ENCODE measurements around the gene WDTC1.

DNA sequence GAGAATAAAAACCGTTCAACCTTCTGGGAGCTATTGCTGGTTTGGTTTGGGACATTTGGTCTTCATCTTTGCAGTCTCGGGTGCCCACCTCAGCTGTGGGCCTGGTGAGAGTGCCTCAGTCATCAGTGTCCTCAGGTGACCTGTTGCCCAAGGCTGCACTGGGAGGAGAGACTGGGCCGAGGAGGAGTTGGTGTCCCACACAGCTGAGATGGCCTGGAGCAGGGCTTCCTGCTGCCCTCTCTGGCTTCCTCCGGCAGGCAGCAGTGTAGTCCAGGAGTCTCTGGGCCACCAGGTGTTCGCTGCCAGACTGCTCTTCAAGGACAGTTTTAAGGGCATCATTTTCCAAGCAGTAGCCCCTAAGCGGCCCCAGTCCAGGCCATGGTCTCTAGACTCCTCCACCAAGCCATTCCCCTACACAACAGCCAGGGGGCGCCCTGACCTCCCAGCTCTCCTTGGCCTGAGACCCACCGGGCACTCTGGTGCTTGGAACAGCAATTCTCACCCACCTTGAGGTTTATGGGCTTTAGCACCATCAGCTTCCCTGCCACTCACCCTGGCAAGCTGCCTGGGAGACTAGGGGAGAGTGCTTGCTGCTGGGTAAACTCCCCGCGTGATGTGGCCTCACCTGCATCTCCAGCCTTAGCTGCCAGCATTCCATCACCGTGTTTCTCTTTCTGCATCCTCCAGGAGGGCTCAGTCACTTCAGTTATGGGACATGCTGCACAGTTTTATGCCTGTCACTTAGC lies 98.3 kb downstream of the WDTC1 start:
- TF ChIP-seq, protein P1, sequence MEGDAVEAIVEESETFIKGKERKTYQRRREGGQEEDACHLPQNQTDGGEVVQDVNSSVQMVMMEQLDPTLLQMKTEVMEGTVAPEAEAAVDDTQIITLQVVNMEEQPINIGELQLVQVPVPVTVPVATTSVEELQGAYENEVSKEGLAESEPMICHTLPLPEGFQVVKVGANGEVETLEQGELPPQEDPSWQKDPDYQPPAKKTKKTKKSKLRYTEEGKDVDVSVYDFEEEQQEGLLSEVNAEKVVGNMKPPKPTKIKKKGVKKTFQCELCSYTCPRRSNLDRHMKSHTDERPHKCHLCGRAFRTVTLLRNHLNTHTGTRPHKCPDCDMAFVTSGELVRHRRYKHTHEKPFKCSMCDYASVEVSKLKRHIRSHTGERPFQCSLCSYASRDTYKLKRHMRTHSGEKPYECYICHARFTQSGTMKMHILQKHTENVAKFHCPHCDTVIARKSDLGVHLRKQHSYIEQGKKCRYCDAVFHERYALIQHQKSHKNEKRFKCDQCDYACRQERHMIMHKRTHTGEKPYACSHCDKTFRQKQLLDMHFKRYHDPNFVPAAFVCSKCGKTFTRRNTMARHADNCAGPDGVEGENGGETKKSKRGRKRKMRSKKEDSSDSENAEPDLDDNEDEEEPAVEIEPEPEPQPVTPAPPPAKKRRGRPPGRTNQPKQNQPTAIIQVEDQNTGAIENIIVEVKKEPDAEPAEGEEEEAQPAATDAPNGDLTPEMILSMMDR (IDR thresholded peaks at IDR 0.05 in 4 of 5, conservative IDR thresholded peaks at IDR 0.05 in 1 of 5), result peak; percentile 39 to 81 (median 80)
- no peak for TF ChIP-seq POLR2A (IDR thresholded peaks at IDR 0.05)
